Measurements from ENCODE around the gene NEURL2.

The NEURL2 gene

DNA sequence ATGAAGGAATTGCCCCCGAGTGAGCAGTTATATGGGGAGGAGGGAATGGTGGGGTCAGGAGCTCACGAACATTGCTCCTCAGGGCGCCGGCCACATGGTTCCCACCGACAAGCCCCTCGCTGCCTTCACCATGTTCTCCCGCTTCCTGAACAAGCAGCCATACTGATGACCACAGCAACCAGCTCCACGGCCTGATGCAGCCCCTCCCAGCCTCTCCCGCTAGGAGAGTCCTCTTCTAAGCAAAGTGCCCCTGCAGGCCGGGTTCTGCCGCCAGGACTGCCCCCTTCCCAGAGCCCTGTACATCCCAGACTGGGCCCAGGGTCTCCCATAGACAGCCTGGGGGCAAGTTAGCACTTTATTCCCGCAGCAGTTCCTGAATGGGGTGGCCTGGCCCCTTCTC lies 7.3 kb upstream of the NEURL2 start:
- H3K27ac ChIP-seq (ENCODE audit: low read depth in 2 of 2, low read length in 2 of 2): no peak overlapping the region
- peaks cover 41 to 51% of the 10 kb centered on the region in 2 donors for H3K36me3 ChIP-seq (ENCODE audit: control insufficient read depth in 2 of 2, insufficient read depth in 2 of 2, low read length in 2 of 2)
- no peaks in the 10 kb centered on the region for H3K9me3 ChIP-seq (ENCODE audit: control insufficient read depth in 2 of 2, low read length in 2 of 2)
- H3K4me1 ChIP-seq (ENCODE audit: control insufficient read depth in 2 of 2, insufficient read depth in 2 of 2, low read length in 2 of 2): peaks cover 3% of the 10 kb centered on the region in 2 donors
- H3K4me3 ChIP-seq (ENCODE audit: low read length in 2 of 2): no peak overlapping the region
- H3K9ac ChIP-seq (ENCODE audit: low read depth in 1 of 2, low read length in 2 of 2): no peak overlapping the region
- H3K27me3 ChIP-seq (ENCODE audit: control insufficient read depth in 2 of 2, insufficient read depth in 2 of 2, low read length in 2 of 2): no peaks in the 10 kb centered on the region

DNA sequence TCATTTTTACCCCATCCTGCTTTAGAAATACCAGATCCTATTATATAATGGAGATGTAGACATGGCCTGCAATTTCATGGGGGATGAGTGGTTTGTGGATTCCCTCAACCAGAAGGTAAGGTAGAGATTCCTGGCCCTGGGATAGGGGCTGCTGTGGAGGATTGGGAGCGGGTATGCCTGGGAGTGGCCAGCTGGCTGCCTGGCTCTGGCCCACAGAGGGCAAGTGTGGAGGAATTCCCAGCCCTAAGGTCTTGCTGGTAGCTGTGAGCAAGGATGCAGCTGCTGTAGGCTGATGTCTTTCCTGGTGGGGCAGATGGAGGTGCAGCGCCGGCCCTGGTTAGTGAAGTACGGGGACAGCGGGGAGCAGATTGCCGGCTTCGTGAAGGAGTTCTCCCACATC lies 6.7 kb upstream of the NEURL2 start:
- no peaks in the 10 kb centered on the region for H3K27me3 ChIP-seq (ENCODE audit: control insufficient read depth in 2 of 2, insufficient read depth in 2 of 2, low read length in 2 of 2)
- H3K36me3 ChIP-seq (ENCODE audit: control insufficient read depth in 2 of 2, insufficient read depth in 2 of 2, low read length in 2 of 2): peaks cover 41 to 55% of the 10 kb centered on the region in 2 donors
- H3K27ac ChIP-seq (ENCODE audit: low read depth in 2 of 2, low read length in 2 of 2): no peak overlapping the region
- H3K9me3 ChIP-seq (ENCODE audit: control insufficient read depth in 2 of 2, low read length in 2 of 2): no peaks in the 10 kb centered on the region
- H3K9ac ChIP-seq (ENCODE audit: low read depth in 1 of 2, low read length in 2 of 2): no peak overlapping the region
- no peak overlapping the region for H3K4me3 ChIP-seq (ENCODE audit: low read length in 2 of 2)
- peaks cover 8 to 9% of the 10 kb centered on the region in 2 donors for H3K4me1 ChIP-seq (ENCODE audit: control insufficient read depth in 2 of 2, insufficient read depth in 2 of 2, low read length in 2 of 2)

DNA sequence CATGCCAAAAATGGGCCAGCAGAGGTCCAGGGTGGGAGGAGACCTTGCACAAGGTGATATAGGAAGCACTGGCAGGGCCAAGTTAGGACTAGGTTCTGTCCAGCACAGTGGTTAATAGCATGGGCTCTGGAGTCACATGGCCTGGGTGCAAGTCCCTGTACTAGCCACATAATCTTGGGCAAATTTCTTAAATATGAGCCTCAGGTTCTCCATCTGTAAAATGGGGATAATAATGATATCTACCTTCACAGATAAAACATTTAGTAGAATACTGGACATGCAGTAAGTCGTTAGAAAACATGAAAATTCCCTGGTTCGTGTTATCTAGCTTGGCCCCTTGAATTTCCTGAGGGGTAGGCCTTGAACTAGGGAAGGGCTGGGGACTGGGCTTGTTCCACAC lies 6.3 kb upstream of the NEURL2 start:
- Histone ChIP-seq H3K9ac (ENCODE audit: low read depth in 1 of 2, low read length in 2 of 2) (no peak overlapping the region), H3K36me3 (ENCODE audit: control insufficient read depth in 2 of 2, insufficient read depth in 2 of 2, low read length in 2 of 2) (peaks cover 41 to 56% of the 10 kb centered on the region in 2 donors), H3K9me3 (ENCODE audit: control insufficient read depth in 2 of 2, low read length in 2 of 2) (no peaks in the 10 kb centered on the region), H3K27me3 (ENCODE audit: control insufficient read depth in 2 of 2, insufficient read depth in 2 of 2, low read length in 2 of 2) (no peaks in the 10 kb centered on the region), H3K4me1 (ENCODE audit: control insufficient read depth in 2 of 2, insufficient read depth in 2 of 2, low read length in 2 of 2) (peaks cover 12 to 13% of the 10 kb centered on the region in 2 donors), H3K4me3 (ENCODE audit: low read length in 2 of 2) (no peak overlapping the region), H3K27ac (ENCODE audit: low read depth in 2 of 2, low read length in 2 of 2) (no peak overlapping the region)

DNA sequence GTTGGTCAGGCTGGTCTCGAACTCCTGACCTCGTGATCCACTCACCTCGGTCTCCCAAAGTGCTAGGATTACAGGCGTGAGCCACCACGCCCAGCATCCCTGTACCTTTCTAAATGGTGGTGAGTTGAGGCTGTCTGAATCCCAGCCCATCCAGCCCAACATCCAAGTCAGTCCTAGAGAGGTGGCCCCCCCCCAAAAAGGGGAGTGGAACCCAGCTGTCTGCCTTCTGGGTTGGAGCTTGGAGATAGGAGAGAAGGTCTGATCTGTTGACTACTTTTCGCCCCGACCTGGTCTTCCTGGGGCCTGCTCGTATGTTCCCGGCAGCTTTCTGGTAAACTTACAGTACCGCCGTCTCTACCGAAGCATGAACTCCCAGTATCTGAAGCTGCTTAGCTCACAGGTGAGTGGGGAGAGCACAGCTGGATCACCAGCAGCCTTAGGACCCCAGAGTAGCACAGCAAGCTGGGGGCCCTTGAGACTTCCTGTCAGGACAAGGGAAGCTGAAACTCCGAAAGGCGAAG lies 5.7 kb upstream of the NEURL2 start:
- H3K9ac ChIP-seq (ENCODE audit: low read depth in 1 of 2, low read length in 2 of 2): no peak overlapping the region
- no peak overlapping the region for H3K27ac ChIP-seq (ENCODE audit: low read depth in 2 of 2, low read length in 2 of 2)
- peaks cover 41 to 56% of the 10 kb centered on the region in 2 donors for H3K36me3 ChIP-seq (ENCODE audit: control insufficient read depth in 2 of 2, insufficient read depth in 2 of 2, low read length in 2 of 2)
- peaks cover 18 to 19% of the 10 kb centered on the region in 2 donors for H3K4me1 ChIP-seq (ENCODE audit: control insufficient read depth in 2 of 2, insufficient read depth in 2 of 2, low read length in 2 of 2)
- H3K27me3 ChIP-seq (ENCODE audit: control insufficient read depth in 2 of 2, insufficient read depth in 2 of 2, low read length in 2 of 2): no peaks in the 10 kb centered on the region
- no peaks in the 10 kb centered on the region for H3K9me3 ChIP-seq (ENCODE audit: control insufficient read depth in 2 of 2, low read length in 2 of 2)
- H3K4me3 ChIP-seq (ENCODE audit: low read length in 2 of 2): no peak overlapping the region

DNA sequence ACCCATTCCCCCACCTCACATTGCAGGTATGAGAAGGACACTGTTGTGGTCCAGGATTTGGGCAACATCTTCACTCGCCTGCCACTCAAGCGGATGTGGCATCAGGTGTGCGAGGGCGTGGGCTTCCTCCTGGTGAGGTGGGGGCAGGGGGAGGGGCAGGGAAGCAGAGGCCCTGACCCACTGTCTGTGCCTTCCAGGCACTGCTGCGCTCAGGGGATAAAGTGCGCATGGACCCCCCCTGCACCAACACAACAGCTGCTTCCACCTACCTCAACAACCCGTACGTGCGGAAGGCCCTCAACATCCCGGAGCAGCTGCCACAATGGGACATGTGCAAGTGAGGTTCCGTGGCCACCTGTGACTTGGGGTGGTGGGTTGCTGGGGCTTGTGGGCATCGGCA lies 3.8 kb upstream of the NEURL2 start:
- Histone ChIP-seq H3K9ac (ENCODE audit: low read depth in 1 of 2, low read length in 2 of 2) (no peak overlapping the region), H3K4me1 (ENCODE audit: control insufficient read depth in 2 of 2, insufficient read depth in 2 of 2, low read length in 2 of 2) (peaks cover 25 to 31% of the 10 kb centered on the region in 2 donors), H3K27ac (ENCODE audit: low read depth in 2 of 2, low read length in 2 of 2) (no peak overlapping the region), H3K4me3 (ENCODE audit: low read length in 2 of 2) (no peak overlapping the region), H3K27me3 (ENCODE audit: control insufficient read depth in 2 of 2, insufficient read depth in 2 of 2, low read length in 2 of 2) (no peaks in the 10 kb centered on the region), H3K36me3 (ENCODE audit: control insufficient read depth in 2 of 2, insufficient read depth in 2 of 2, low read length in 2 of 2) (peaks cover 41 to 56% of the 10 kb centered on the region in 2 donors), H3K9me3 (ENCODE audit: control insufficient read depth in 2 of 2, low read length in 2 of 2) (no peaks in the 10 kb centered on the region)

DNA sequence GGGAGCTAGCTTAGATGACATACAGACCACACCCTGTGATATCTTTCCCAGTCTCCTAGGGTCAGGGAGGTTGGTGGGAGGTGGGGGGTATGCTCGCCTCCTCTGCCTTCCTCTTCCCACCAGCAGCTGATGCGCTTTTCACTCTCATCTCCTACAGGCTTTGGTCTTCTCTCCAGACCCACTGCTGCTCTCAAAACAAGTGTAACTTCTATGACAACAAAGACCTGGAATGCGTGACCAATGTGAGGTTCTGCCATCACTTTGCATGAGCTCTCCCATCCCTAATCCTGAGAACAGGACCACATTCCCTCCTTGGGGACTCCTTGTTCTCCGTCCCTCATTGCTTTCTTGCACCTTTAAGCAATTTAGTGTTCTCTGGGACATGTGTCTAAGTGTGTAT lies 2.8 kb upstream of the NEURL2 start:
- peak overlapping the region in 1 of 2 donors; percentile 80 for H3K27ac ChIP-seq (ENCODE audit: low read depth in 2 of 2, low read length in 2 of 2)
- no peak overlapping the region for H3K4me3 ChIP-seq (ENCODE audit: low read length in 2 of 2)
- no peaks in the 10 kb centered on the region for H3K27me3 ChIP-seq (ENCODE audit: control insufficient read depth in 2 of 2, insufficient read depth in 2 of 2, low read length in 2 of 2)
- H3K9me3 ChIP-seq (ENCODE audit: control insufficient read depth in 2 of 2, low read length in 2 of 2): no peaks in the 10 kb centered on the region
- H3K9ac ChIP-seq (ENCODE audit: low read depth in 1 of 2, low read length in 2 of 2): no peak overlapping the region
- H3K36me3 ChIP-seq (ENCODE audit: control insufficient read depth in 2 of 2, insufficient read depth in 2 of 2, low read length in 2 of 2): peaks cover 37 to 52% of the 10 kb centered on the region in 2 donors
- peaks cover 27 to 31% of the 10 kb centered on the region in 2 donors for H3K4me1 ChIP-seq (ENCODE audit: control insufficient read depth in 2 of 2, insufficient read depth in 2 of 2, low read length in 2 of 2)

DNA sequence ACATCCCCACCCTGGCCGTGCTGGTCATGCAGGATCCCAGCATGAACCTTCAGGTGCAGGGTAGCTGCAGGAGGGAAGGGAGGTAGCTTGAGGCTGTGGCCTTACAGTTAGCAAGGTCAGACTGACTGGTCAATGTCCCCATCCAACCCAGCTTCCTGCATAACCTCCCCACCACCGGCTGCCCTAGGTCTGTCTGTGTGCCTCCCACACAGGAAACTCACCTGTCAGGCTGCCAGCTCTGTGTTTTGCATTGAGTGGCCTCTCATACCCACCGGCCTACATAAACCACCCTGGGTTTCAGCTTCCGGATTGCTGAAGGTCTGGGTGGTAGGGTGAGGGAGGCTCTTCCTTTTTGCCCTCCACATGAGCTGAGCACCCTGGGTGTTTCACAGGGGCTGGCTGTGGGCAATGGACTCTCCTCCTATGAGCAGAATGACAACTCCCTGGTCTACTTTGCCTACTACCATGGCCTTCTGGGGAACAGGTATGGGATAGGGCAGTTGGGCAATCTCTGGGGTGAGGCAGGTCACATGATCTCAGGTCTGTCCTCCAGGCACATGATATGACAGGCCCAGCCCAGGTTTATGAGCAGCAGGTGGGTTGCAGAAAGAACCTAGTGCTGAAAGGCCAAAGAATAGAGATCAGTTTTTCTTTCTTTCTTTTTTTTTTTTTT lies 2.0 kb upstream of the NEURL2 start:
- no peaks in the 10 kb centered on the region for H3K27me3 ChIP-seq (ENCODE audit: control insufficient read depth in 2 of 2, insufficient read depth in 2 of 2, low read length in 2 of 2)
- H3K4me1 ChIP-seq (ENCODE audit: control insufficient read depth in 2 of 2, insufficient read depth in 2 of 2, low read length in 2 of 2): peaks cover 30 to 31% of the 10 kb centered on the region in 2 donors
- peak overlapping the region in 1 of 2 donors; percentile 41 for H3K9ac ChIP-seq (ENCODE audit: low read depth in 1 of 2, low read length in 2 of 2)
- H3K27ac ChIP-seq (ENCODE audit: low read depth in 2 of 2, low read length in 2 of 2): peak overlapping the region; percentile 54 to 80
- H3K9me3 ChIP-seq (ENCODE audit: control insufficient read depth in 2 of 2, low read length in 2 of 2): no peaks in the 10 kb centered on the region
- peak overlapping the region; percentile 46 to 82 for H3K4me3 ChIP-seq (ENCODE audit: low read length in 2 of 2)
- H3K36me3 ChIP-seq (ENCODE audit: control insufficient read depth in 2 of 2, insufficient read depth in 2 of 2, low read length in 2 of 2): peaks cover 30 to 46% of the 10 kb centered on the region in 2 donors

DNA sequence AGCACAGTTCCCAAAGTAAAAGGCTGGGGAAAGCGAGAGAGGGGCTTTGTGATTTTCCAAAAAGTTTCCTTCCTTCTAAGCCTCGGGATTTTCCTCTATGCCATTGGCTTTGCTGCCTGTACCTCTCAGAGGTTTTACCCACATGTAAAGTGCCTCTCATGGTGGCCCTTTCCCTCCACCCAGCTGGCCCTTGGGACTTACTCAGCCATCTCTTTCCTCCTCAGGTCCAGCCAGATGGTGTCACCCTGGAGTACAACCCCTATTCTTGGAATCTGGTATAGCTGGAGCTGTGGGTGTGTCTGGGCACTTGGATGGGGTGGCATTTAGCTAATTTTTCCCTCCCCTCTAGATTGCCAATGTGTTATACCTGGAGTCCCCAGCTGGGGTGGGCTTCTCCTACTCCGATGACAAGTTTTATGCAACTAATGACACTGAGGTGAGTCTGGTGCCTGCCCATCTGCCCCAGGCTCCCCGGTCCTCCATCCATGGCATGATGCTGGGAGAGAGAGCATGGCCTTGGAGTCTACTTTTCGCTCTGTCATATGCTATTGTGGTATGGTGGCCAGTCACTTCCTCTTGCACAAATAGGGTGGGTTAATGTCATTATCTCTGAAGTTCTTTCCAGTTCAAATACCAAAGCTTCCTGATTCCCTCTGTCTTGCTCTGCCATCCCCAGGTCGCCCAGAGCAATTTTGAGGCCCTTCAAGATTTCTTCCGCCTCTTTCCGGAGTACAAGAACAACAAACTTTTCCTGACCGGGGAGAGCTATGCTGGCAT lies 1.2 kb upstream of the NEURL2 start:
- Histone ChIP-seq H3K4me3 (ENCODE audit: low read length in 2 of 2) (peak overlapping the region; percentile 80 to 82), H3K36me3 (ENCODE audit: control insufficient read depth in 2 of 2, insufficient read depth in 2 of 2, low read length in 2 of 2) (peaks cover 23 to 45% of the 10 kb centered on the region in 2 donors), H3K9ac (ENCODE audit: low read depth in 1 of 2, low read length in 2 of 2) (peak overlapping the region; percentile 76 to 80), H3K9me3 (ENCODE audit: control insufficient read depth in 2 of 2, low read length in 2 of 2) (no peaks in the 10 kb centered on the region), H3K4me1 (ENCODE audit: control insufficient read depth in 2 of 2, insufficient read depth in 2 of 2, low read length in 2 of 2) (peaks cover 30 to 31% of the 10 kb centered on the region in 2 donors), H3K27ac (ENCODE audit: low read depth in 2 of 2, low read length in 2 of 2) (peak overlapping the region; percentile 65 to 80), H3K27me3 (ENCODE audit: control insufficient read depth in 2 of 2, insufficient read depth in 2 of 2, low read length in 2 of 2) (no peaks in the 10 kb centered on the region)

DNA sequence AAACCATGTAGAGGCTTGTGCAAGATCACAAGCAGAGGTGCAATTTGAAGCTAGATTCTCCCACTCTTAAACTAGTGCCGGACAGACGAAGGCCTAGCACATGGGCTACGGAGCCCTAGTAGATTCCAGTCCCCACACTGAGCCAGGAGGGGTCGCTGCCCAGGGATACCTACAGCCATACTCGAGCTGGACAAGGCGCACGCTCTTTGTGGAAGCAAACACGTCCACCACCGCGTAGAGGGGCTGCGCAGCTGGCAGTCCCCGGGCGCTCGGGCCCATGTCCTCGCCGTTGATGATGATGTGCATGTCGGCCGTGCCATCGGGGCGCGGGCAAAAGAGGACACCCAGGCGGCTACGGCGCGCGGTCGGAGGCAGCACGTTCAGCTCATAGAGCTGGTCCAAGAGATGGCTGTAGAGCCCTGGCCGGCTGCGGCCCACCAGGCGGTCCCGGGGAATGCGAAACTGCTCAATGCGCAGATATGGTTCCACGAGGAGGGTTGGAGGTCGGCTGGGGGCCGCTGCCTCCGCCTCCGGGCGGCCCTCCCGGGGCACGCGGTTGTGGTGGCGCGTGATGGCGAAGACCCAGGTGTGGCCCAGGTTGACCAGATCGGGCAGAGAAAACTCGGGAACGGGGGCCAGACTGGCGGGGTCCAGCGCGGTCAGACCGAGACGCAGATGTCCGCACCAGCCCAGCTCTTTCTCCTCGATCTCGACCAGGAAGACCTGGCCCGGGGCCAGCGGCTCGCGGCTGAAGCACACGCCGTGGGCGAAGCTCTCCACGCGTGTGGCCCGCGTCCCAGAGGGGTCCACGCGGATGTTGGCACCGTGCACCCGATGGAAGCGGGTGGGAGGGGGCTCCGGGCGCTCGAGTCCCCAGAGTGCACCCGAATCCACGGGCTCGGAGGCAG lies 677 bp downstream of the NEURL2 start:
- Histone ChIP-seq H3K27me3 (ENCODE audit: control insufficient read depth in 2 of 2, insufficient read depth in 2 of 2, low read length in 2 of 2) (no peaks in the 10 kb centered on the region), H3K9ac (ENCODE audit: low read depth in 1 of 2, low read length in 2 of 2) (peak overlapping the region; percentile 76 to 80), H3K4me1 (ENCODE audit: control insufficient read depth in 2 of 2, insufficient read depth in 2 of 2, low read length in 2 of 2) (peaks cover 30 to 31% of the 10 kb centered on the region in 2 donors), H3K36me3 (ENCODE audit: control insufficient read depth in 2 of 2, insufficient read depth in 2 of 2, low read length in 2 of 2) (peaks cover 14 to 45% of the 10 kb centered on the region in 2 donors), H3K4me3 (ENCODE audit: low read length in 2 of 2) (peak overlapping the region; percentile 80 to 82), H3K9me3 (ENCODE audit: control insufficient read depth in 2 of 2, low read length in 2 of 2) (no peaks in the 10 kb centered on the region), H3K27ac (ENCODE audit: low read depth in 2 of 2, low read length in 2 of 2) (peak overlapping the region; percentile 65 to 80)

All from mucosa of rectum (tissue), 2 donors.